GM18511 (cell line): ENCODE data around the gene LACTBL1.

Experiments used
- ATAC-seq: cut with Tn5 transposase; IDR thresholded peaks from one replicate; pipeline ENCODE4 v1.9.1; 2021; ENCODE audit warnings: mild to moderate bottlenecking, moderate library complexity; ENCODE audit not compliant: unreplicated experiment

The LACTBL1 gene

GRCh38 chr1:22914633-22915217 is 57.9 kb downstream of the LACTBL1 start:
- no peak for ATAC-seq

GRCh38 chr1:22914156-22914555 is 58.5 kb downstream of the LACTBL1 start:
- no peak for ATAC-seq

DNA sequence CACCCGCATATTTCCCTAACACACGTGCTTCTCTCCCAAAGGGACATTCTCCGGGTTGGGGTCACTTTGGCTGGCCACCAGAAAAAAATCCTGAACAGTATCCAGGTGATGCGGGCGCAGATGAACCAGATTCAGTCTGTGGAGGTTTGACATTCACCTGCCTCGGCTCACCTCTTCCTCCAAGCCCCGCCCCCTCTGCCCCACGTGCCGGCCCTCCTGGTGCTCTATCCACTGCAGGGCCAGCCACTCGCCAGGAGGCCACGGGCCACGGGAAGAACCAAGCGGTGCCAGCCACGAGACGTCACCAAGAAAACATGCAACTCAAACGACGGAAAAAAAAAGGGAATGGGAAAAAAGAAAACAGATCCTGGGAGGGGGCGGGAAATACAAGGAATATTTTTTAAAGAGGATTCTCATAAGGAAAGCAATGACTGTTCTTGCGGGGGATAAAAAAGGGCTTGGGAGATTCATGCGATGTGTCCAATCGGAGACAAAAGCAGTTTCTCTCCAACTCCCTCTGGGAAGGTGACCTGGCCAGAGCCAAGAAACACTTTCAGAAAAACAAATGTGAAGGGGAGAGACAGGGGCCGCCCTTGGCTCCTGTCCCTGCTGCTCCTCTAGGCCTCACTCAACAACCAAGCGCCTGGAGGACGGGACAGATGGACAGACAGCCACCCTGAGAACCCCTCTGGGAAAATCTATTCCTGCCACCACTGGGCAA is 59.1 kb downstream of the LACTBL1 start:
- no peak for ATAC-seq

GRCh38 chr1:22912311-22912710 is 60.4 kb downstream of the LACTBL1 start:
- ATAC-seq, result no peak

- no peak for ATAC-seq
Measured at GRCh38 chr1:22910986-22911651, 61.5 kb downstream of the LACTBL1 start.

DNA sequence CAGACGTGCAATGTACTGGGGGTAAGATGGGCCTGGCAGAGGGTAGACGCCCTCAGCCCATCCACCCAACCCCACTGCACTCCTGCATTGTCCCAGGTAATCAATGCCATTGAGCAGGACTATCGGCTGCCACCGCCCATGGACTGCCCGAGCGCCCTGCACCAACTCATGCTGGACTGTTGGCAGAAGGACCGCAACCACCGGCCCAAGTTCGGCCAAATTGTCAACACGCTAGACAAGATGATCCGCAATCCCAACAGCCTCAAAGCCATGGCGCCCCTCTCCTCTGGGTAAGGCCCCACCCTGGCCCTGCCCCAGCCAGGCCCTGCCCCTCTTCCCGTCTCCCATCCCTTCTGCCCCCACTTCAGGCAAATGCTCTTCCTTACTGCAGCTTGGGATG is 62.4 kb downstream of the LACTBL1 start:
- no peak for ATAC-seq

DNA sequence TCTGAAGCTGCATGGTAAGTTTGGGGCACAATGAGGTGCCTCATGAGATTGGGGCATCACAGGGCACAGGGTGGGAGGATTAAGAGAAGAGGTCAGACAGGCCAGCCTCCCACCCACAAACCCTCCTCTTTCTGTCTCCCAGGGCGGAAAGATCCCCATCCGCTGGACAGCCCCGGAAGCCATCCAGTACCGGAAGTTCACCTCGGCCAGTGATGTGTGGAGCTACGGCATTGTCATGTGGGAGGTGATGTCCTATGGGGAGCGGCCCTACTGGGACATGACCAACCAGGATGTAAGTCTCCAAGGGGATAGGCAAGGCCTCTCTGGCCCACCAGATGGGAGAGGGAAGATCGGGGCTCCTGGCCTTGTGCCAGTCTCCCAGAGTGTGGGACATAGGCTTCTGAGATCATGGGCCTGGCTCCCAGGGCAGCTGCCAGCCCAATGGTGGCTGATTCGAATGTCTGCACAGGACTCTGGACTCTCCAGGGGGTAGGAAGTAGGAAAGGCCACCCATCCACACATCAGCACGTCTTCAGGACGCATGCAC is 63.7 kb downstream of the LACTBL1 start:
- ATAC-seq, result no peak

GRCh38 chr1:22907528-22907927 is 65.1 kb downstream of the LACTBL1 start:
- ATAC-seq, result no peak

DNA sequence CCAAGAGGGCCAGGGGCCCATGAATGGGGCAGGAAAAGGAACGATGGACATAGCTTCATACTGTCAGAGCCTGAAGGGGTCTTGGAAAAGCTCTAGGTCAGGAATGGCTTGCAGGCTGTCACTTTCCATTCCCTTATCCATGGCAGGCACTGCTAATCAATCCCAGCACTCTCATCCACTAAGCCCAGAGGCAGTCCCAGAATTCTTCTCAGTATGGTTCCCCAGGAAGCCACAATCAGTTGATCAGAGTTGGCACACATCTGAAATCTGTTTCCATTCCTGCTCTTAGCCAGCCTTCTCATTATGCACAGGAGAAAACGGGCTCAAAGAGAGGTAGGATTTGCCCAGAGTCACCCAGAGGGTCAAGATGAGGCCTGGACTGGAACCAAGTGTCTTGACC is 65.7 kb downstream of the LACTBL1 start:
- no peak for ATAC-seq

DNA sequence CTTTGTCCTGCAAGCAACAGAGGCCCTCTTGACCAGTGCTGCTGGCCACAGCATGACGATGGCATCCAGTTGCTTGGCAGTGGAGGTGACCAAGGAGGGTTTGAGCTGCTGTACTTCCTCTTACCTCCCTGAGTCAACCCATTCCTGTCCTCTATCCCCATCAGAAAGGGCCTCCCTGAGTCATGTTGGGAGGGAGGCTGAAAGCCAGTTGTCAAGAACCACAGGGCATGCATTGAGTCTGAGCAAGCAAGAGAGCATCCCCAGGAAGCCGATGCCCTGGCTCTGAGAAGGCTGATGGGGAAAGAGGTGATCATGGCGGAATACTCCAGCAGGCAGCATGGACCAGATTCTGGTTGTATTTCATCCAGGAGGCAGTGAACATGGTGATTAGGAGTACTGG is 69.6 kb downstream of the LACTBL1 start:
- no peak for ATAC-seq
